GM23338 (cell line): ENCODE results near the gene WBP11. TPM values are rescaled to one million over a fixed set of nuclear protein-coding genes. Genes with fewer than 3 reads are reported as not detected.

ENCODE experiments used
- ATAC-seq: fragments of 200-7000 bp; cut with Tn5 transposase; 3 replicates; pipeline ENCODE4 v1.9.1; 2020
- DNase-seq: peaks from one replicate; pipeline ENCODE4 v3.0.0-alpha.2; 2015; ENCODE audit warnings: low spot score
- H2AFZ ChIP-seq: fragments of 200-600 bp; sonication (generic); 2 replicates; pipeline ENCODE4 v1.8.0; 2016; ENCODE audit warnings: antibody characterized with exemption, mild to moderate bottlenecking, moderate library complexity
- H3F3A ChIP-seq: fragments of 200-600 bp; sonication (generic); replicated peaks from 2 replicates; pipeline ENCODE4 v1.8.0; 2017; ENCODE audit warnings: antibody characterized with exemption, mixed run types, low read depth
- H3K27ac ChIP-seq: fragments of 200-600 bp; sonication (generic); 2 replicates; pipeline ENCODE4 v1.6.1; 2016; ENCODE audit warnings: low read depth
- H3K27me3 ChIP-seq: fragments of 200-600 bp; sonication (generic); 2 replicates; pipeline ENCODE4 v1.8.0; 2016; ENCODE audit warnings: mild to moderate bottlenecking, mixed run types, moderate library complexity; ENCODE audit not compliant: insufficient read depth
- H3K36me3 ChIP-seq: fragments of 200-600 bp; sonication (generic); 2 replicates; pipeline ENCODE4 v1.8.0; 2016; ENCODE audit warnings: mild to moderate bottlenecking; ENCODE audit not compliant: insufficient read depth
- H3K4me1 ChIP-seq: fragments of 200-600 bp; sonication (generic); 2 replicates; pipeline ENCODE4 v1.8.0; 2016; ENCODE audit warnings: mild to moderate bottlenecking, moderate library complexity; ENCODE audit not compliant: insufficient read depth
- H3K4me2 ChIP-seq: fragments of 200-600 bp; sonication (generic); 2 replicates; pipeline ENCODE4 v1.7.1; 2017; ENCODE audit warnings: mixed run types
- H3K4me3 ChIP-seq: fragments of 200-600 bp; sonication (generic); 2 replicates; pipeline ENCODE4 v1.6.1; 2016; ENCODE audit warnings: mixed run types
- H3K79me2 ChIP-seq: fragments of 200-600 bp; sonication (generic); replicated peaks from 2 replicates; pipeline ENCODE4 v1.8.0; 2017; ENCODE audit warnings: mild to moderate bottlenecking; ENCODE audit not compliant: insufficient read depth
- H3K9me2 ChIP-seq: fragments of 200-600 bp; sonication (generic); 2 replicates; pipeline ENCODE4 v1.8.0; 2017; ENCODE audit not compliant: insufficient read depth
- H4K20me1 ChIP-seq: fragments of 200-600 bp; sonication (generic); replicated peaks from 2 replicates; pipeline ENCODE4 v1.8.0; 2017; ENCODE audit warnings: mild to moderate bottlenecking; ENCODE audit not compliant: insufficient read depth
- H3K27ac Mint-ChIP-seq: 2 replicates; pipeline ENCODE4 v1.8.0; 2020; ENCODE audit warnings: inconsistent platforms, mild to moderate bottlenecking, moderate library complexity, mixed read lengths
- H3K27me3 Mint-ChIP-seq: 3 replicates; pipeline ENCODE4 v1.8.0; 2022; ENCODE audit warnings: low read depth, mild to moderate bottlenecking, moderate library complexity, mixed read lengths, inconsistent platforms; ENCODE audit not compliant: insufficient read depth, poor library complexity
- H3K36me3 Mint-ChIP-seq: 3 replicates; pipeline ENCODE4 v1.8.0; 2021; ENCODE audit warnings: low read depth, mild to moderate bottlenecking, inconsistent platforms, moderate library complexity, mixed read lengths
- H3K4me1 Mint-ChIP-seq: 3 replicates; pipeline ENCODE4 v1.8.0; 2020; ENCODE audit warnings: mild to moderate bottlenecking, inconsistent platforms, mixed read lengths
- H3K4me3 Mint-ChIP-seq: 3 replicates; pipeline ENCODE4 v1.8.0; 2021; ENCODE audit warnings: moderate library complexity, mild to moderate bottlenecking, inconsistent platforms, mixed read lengths
- H3K9me3 Mint-ChIP-seq: 3 replicates; pipeline ENCODE4 v1.8.0; 2020; ENCODE audit warnings: moderate library complexity, mild to moderate bottlenecking, inconsistent platforms, mixed read lengths
- CREB1 ChIP-seq: fragments of 250-450 bp; sonication (Bioruptor Pico); IDR thresholded peaks from 2 replicates; pipeline ENCODE4 v1.5.0; 2020; ENCODE audit warnings: low read depth, mild to moderate bottlenecking, moderate library complexity
- ETS1 ChIP-seq: IDR thresholded peaks from 2 replicates; pipeline ENCODE4 v1.6.1; 2016; ENCODE audit warnings: antibody characterized with exemption
- EZH2 ChIP-seq: fragments of 200-600 bp; sonication (generic); IDR thresholded peaks from one replicate; pipeline ENCODE4 v1.8.0; 2017; ENCODE audit warnings: antibody characterized with exemption, mild to moderate bottlenecking, low read depth; ENCODE audit not compliant: unreplicated experiment
- EZH2phosphoT487 ChIP-seq: fragments of 200-600 bp; sonication (generic); IDR thresholded peaks from one replicate; pipeline ENCODE4 v1.8.1; 2018; ENCODE audit warnings: antibody characterized with exemption; ENCODE audit not compliant: unreplicated experiment
- JUNB ChIP-seq: IDR thresholded peaks from one replicate; pipeline ENCODE4 v1.6.1; 2016; ENCODE audit warnings: antibody characterized with exemption; ENCODE audit not compliant: unreplicated experiment
- NANOG ChIP-seq: IDR thresholded peaks from 2 replicates; pipeline ENCODE4 v1.6.1; 2016; ENCODE audit warnings: antibody characterized with exemption, borderline replicate concordance
- REST ChIP-seq: IDR thresholded peaks from one replicate; pipeline ENCODE4 v1.6.1; 2018; ENCODE audit warnings: antibody characterized with exemption; ENCODE audit not compliant: unreplicated experiment
- ZNF114 ChIP-seq: fragments of 250-450 bp; sonication (Bioruptor Pico); IDR thresholded peaks from 2 replicates; pipeline ENCODE4 v1.5.0; 2020; ENCODE audit warnings: mild to moderate bottlenecking, moderate library complexity
- ZNF331 ChIP-seq: fragments of 250-450 bp; sonication (Bioruptor Pico); IDR thresholded peaks from 2 replicates; pipeline ENCODE4 v1.5.0; 2020; ENCODE audit warnings: low read depth, mild to moderate bottlenecking, moderate library complexity
- ZNF462 ChIP-seq: fragments of 250-450 bp; sonication (Bioruptor Pico); IDR thresholded peaks from 2 replicates; pipeline ENCODE4 v1.5.0; 2020; ENCODE audit warnings: mild to moderate bottlenecking, moderate library complexity
- polyA plus RNA-seq: library from polyadenylated mRNA; unstranded; fragments of >200 nt; fragmentation: Nextera tagmentation; extraction: Ambion mirVana; gene quantifications from 2 replicates; pipeline ENCODE4 v1.2.1, GENCODE V29; 2016
- total RNA-seq: library from RNA; depleted of rRNA; stranded (reverse); fragments of >200 nt; shearing (Covaris generic); gene quantifications from 2 replicates; pipeline ENCODE4 v1.2.3, GENCODE V29; 2014

The WBP11 gene
- total and polyA plus RNA-seq, 2 experiments from 2014 or later: 57.1 to 148 TPM

DNA sequence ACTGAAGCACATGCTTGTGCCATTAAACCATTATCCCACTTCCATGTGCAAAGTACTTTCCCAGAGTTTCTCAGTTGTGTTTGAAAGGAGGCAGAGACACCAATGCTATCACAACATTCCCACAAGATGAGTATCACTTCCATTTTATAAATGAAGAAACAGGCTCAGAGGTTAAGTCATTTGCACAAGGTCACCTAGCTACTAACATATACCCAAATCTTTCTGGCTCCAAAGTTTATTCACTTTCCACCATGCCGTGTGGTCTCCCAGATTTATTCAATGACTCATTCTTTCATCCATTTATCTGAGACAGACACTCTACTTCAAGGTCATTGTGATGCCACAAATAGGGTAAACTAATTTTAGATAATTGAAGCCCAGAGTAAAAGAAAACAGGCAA is 30.7 kb upstream of the WBP11 start:
- Histone ChIP-seq H3K27ac (no peak overlapping the region), H3K4me2 (no peak overlapping the region)
- no peak overlapping the region for H3K27ac Mint-ChIP-seq

More for the DNA sequence above, 30.7 kb upstream of the WBP11 start:
- Histone ChIP-seq H3K4me3 (no peak overlapping the region), H3K27me3 (no peaks in the 10 kb centered on the region), H3K9me2 (no peaks in the 10 kb centered on the region), H2AFZ (no peak overlapping the region), H3K79me2 (no peaks in the 10 kb centered on the region), H3K4me1 (no peaks in the 10 kb centered on the region), H3F3A (no peaks in the 10 kb centered on the region), H4K20me1 (no peaks in the 10 kb centered on the region), H3K36me3 (no peaks in the 10 kb centered on the region)
- ATAC-seq (no peak), DNase-seq (no peak)
- Mint-ChIP-seq H3K9me3 (no peaks in the 10 kb centered on the region), H3K4me3 (no peak overlapping the region), H3K36me3 (no peaks in the 10 kb centered on the region), H3K27me3 (no peaks in the 10 kb centered on the region), H3K4me1 (peaks cover under 1% of the 10 kb centered on the region; the same call in 1 of the 3 replicates)
- TF ChIP-seq JUNB: no peak
- TF ChIP-seq REST: no peak
- no peak for TF ChIP-seq EZH2
- no peak for TF ChIP-seq ZNF114 (CRISPR knock-in tag)
- TF ChIP-seq ZNF331 (CRISPR knock-in tag): no peak
- no peak for TF ChIP-seq EZH2phosphoT487
- no peak for TF ChIP-seq ETS1
- no peak for TF ChIP-seq CREB1 (CRISPR knock-in tag)
- no peak for TF ChIP-seq ZNF462 (CRISPR knock-in tag)
- TF ChIP-seq NANOG: no peak
